ENCODE results near the gene TRPT1.

Gene TRPT1

GRCh38 chr11:64178951-64179639 is 46.9 kb downstream of the TRPT1 start:
- no peak for DNase-seq (ENCODE audit: low read depth, low spot score)
- TF ChIP-seq, protein P1, sequence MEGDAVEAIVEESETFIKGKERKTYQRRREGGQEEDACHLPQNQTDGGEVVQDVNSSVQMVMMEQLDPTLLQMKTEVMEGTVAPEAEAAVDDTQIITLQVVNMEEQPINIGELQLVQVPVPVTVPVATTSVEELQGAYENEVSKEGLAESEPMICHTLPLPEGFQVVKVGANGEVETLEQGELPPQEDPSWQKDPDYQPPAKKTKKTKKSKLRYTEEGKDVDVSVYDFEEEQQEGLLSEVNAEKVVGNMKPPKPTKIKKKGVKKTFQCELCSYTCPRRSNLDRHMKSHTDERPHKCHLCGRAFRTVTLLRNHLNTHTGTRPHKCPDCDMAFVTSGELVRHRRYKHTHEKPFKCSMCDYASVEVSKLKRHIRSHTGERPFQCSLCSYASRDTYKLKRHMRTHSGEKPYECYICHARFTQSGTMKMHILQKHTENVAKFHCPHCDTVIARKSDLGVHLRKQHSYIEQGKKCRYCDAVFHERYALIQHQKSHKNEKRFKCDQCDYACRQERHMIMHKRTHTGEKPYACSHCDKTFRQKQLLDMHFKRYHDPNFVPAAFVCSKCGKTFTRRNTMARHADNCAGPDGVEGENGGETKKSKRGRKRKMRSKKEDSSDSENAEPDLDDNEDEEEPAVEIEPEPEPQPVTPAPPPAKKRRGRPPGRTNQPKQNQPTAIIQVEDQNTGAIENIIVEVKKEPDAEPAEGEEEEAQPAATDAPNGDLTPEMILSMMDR (IDR thresholded peaks at IDR 0.05; ENCODE audit: low read depth, low read length), result no peak
- in situ Hi-C loops (cut with HindIII; ENCODE audit: low sequenced_read_pairs), result no loop called here
- no peak overlapping the region for H3K4me3 ChIP-seq (ENCODE audit: low read depth, low read length)

GRCh38 chr11:64178203-64178602 is 47.8 kb downstream of the TRPT1 start:
- TF ChIP-seq, protein P1 (IDR thresholded peaks at IDR 0.05; ENCODE audit: low read depth, low read length), result no peak
- DNase-seq (ENCODE audit: low read depth, low spot score), result no peak
- in situ Hi-C loops (cut with HindIII; ENCODE audit: low sequenced_read_pairs), result no loop called here
- no peak overlapping the region for H3K4me3 ChIP-seq (ENCODE audit: low read depth, low read length)

DNA sequence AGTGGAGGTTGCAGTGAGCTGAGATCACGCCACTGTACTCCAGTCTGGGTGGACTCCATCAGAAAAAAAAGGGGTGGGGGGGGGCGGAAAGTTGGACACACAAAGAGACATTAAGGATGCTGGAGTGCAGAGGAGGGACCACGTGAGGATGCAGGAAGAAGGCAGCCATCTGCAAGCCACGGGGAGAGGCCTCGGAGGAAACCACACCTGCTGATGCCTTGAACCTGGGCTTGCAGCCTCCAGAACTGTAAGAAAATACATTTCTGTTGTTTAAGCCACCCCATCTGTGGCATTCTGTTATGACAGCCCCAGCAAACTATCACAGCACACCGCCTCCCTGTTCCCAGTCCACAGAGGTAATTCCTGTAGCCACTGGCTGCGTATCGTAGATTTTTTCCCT is 49.2 kb downstream of the TRPT1 start:
- in situ Hi-C loops (cut with HindIII; ENCODE audit: low sequenced_read_pairs), result no loop called here
- TF ChIP-seq, protein P1 (IDR thresholded peaks at IDR 0.05; ENCODE audit: low read depth, low read length), result no peak
- no peak overlapping the region for H3K4me3 ChIP-seq (ENCODE audit: low read depth, low read length)
- no peak for DNase-seq (ENCODE audit: low read depth, low spot score)

All from astrocyte of the spinal cord (primary cell).